Measurements from ENCODE around the gene CTF1. TPM values are rescaled to one million over a fixed set of nuclear protein-coding genes. Genes with fewer than 3 reads are reported as not detected.

The CTF1 gene
- total RNA-seq, 1 experiment from 2014 or later, result 11.6 TPM

DNA sequence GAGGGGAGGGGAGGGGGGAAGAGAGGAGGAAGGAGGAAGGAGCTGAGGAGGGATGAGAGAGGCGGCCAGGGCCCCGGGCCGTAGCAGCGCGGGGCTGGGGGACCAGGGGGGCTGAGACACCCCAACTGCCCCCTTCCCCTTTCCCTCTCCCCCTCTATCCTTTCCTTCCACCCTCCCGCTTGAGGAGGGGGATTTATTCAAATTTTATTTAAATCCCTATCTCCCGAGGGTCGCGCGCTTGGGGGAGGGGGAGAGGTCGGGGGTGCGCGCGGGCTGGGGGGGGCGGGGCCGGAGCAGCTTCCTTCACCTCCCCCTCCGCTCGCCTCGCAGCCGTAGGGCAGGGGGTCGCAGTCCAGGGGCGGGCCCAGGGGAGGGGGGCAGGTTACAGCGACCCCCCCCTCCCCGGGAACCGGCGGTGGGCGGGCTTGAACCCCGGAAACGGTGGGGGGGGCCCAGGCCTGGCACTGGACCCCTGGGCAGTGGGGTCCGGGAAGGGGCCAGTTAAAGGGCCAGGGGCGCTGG, 27.2 kb downstream of the CTF1 start, which contains the start of gene FBXL19:
FBXL19 (plus strand) TSS at position 19 of the 522 bp plus-strand sequence. CDS start 2,183 bp downstream, outside the sequence.
- ChIA-PET CTCF (interaction anchor here (0.6 to 1.0 kb wide), 8 partner anchors 18 to 946 kb away, joined by 3 to 8 read pairs (median 4); no protein-coding TSS in a partner anchor), POLR2A (ENCODE audit: unreplicated experiment) (interaction anchor here (0.6 kb wide), 5 partner anchors 7 to 961 kb away, joined by 3 to 6 read pairs (median 4); no protein-coding TSS in a partner anchor)
- H2AFZ ChIP-seq, result peak within 1 kb of the TSS; percentile 77
- H3K4me1 ChIP-seq (replicated peaks; ENCODE audit: insufficient read depth), result no peaks in the 10 kb centered on the region; the same call in 1 of the 2 replicates
- H3K4me2 ChIP-seq, result peak within 1 kb of the TSS; percentile 93
- H3F3A ChIP-seq (ENCODE audit: insufficient read depth, low read depth), result peaks cover 16% of the 10 kb centered on the region; the same call in 1 of the 2 replicates
- peaks cover 5% of the 10 kb centered on the region; the same call in 1 of the 2 replicates for H3K9me3 ChIP-seq (ENCODE audit: insufficient read depth, low read depth)
- H3K79me2 ChIP-seq (ENCODE audit: low read depth), result peaks cover 16% of the 10 kb centered on the region
- H4K20me1 ChIP-seq (ENCODE audit: insufficient read depth), result peaks cover 11% of the 10 kb centered on the region
- no peaks in the 10 kb centered on the region for H3K27me3 ChIP-seq (ENCODE audit: insufficient read depth, low read depth)
- BruUV-seq (replicated peaks), result no TSS peak
- DNase-seq, result no peak
- peak within 1 kb of the TSS; percentile 90 for H3K27ac ChIP-seq
- no peak for TF ChIP-seq EZH2 (IDR thresholded peaks at IDR 0.05; ENCODE audit: low read depth)
- TF ChIP-seq, protein P1, sequence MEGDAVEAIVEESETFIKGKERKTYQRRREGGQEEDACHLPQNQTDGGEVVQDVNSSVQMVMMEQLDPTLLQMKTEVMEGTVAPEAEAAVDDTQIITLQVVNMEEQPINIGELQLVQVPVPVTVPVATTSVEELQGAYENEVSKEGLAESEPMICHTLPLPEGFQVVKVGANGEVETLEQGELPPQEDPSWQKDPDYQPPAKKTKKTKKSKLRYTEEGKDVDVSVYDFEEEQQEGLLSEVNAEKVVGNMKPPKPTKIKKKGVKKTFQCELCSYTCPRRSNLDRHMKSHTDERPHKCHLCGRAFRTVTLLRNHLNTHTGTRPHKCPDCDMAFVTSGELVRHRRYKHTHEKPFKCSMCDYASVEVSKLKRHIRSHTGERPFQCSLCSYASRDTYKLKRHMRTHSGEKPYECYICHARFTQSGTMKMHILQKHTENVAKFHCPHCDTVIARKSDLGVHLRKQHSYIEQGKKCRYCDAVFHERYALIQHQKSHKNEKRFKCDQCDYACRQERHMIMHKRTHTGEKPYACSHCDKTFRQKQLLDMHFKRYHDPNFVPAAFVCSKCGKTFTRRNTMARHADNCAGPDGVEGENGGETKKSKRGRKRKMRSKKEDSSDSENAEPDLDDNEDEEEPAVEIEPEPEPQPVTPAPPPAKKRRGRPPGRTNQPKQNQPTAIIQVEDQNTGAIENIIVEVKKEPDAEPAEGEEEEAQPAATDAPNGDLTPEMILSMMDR (conservative IDR thresholded peaks at IDR 0.05), result no peak
- H3K4me3 ChIP-seq, result peak within 1 kb of the TSS; percentile 83
- H3K36me3 ChIP-seq (ENCODE audit: low read depth), result peaks cover 11% of the 10 kb centered on the region; the same call in 1 of the 2 replicates
- H3K9me2 ChIP-seq (ENCODE audit: insufficient read depth), result no peaks in the 10 kb centered on the region
- intact Hi-C loops (cut with micrococcal nuclease; ENCODE audit: unreplicated experiment), result loop anchor here (1.0 to 2.0 kb wide), 5 partner anchors 27 to 265 kb away; partner anchors contain the start of genes FBRS, PHKG2 and SETD1A

DNA sequence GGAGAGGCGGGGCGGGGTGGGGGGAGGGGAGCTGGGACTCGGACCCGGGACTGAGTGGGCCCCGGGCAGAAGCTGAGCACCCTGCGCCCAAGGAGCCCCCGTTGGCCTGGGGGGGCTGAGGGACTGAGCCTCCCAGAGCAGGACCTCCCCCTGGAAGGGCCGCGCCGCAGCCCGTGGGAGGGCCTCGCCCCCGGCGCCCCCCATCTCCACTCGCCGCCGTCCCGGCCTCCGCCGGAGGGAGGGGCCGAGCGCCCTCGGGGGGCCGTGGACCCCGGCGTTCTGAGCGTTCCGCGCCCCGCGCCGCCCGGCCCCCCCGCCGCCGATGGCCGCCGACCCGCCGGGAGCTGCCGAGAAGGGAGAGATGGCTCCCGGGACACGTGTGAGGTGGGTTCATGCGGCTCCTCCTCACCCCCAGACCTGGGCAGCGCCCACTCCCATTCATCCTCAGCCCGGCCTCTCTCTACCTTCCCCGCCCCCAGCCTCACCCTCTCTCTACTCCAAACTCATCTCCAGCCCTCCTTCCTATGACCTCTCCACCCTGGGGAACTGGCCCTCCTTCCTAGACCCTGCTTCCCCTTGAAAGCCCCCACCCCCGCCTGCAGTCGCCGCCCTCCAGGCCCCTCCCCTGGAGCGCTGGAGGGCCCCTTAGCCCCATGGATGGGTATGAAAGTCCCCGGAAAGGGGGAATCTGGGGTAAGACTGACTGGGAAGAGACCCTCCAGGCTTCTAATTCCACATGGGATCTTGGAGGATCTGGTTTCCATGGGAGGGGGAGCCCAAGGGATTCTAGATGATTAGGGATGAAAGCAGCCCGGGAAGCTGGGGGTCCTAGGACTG, 27.9 kb downstream of the CTF1 start:
- peaks cover 16% of the 10 kb centered on the region for H3K79me2 ChIP-seq (ENCODE audit: low read depth)
- ChIA-PET POLR2A (ENCODE audit: unreplicated experiment) (interaction anchor here (0.6 kb wide), 5 partner anchors 7 to 961 kb away, joined by 3 to 6 read pairs (median 4); no protein-coding TSS in a partner anchor), CTCF (interaction anchor here (0.6 kb wide), 5 partner anchors 26 to 945 kb away, joined by 3 to 8 read pairs (median 3); no protein-coding TSS in a partner anchor)
- intact Hi-C loops (cut with micrococcal nuclease; ENCODE audit: unreplicated experiment), result no loop called here
- H3K27me3 ChIP-seq (ENCODE audit: insufficient read depth, low read depth), result no peaks in the 10 kb centered on the region
- no peak for TF ChIP-seq EZH2 (IDR thresholded peaks at IDR 0.05; ENCODE audit: low read depth)
- TF ChIP-seq, protein P1 (conservative IDR thresholded peaks at IDR 0.05), result no peak
- no TSS peak for BruUV-seq (replicated peaks)
- peaks cover 11% of the 10 kb centered on the region; the same call in 1 of the 2 replicates for H3K36me3 ChIP-seq (ENCODE audit: low read depth)
- no peaks in the 10 kb centered on the region; the same call in 1 of the 2 replicates for H3K4me1 ChIP-seq (replicated peaks; ENCODE audit: insufficient read depth)
- peaks cover 5% of the 10 kb centered on the region; the same call in 1 of the 2 replicates for H3K9me3 ChIP-seq (ENCODE audit: insufficient read depth, low read depth)
- 0 out of 2 replicates have a peak overlapping the region, but pooled peaks have one; percentile 40 for H2AFZ ChIP-seq
- peaks cover 11% of the 10 kb centered on the region for H4K20me1 ChIP-seq (ENCODE audit: insufficient read depth)
- H3K27ac ChIP-seq, result no peak overlapping the region
- H3K4me3 ChIP-seq, result peak overlapping the region; percentile 83
- peaks cover 16% of the 10 kb centered on the region; the same call in 1 of the 2 replicates for H3F3A ChIP-seq (ENCODE audit: insufficient read depth, low read depth)
- no peak for DNase-seq
- no peaks in the 10 kb centered on the region for H3K9me2 ChIP-seq (ENCODE audit: insufficient read depth)
- H3K4me2 ChIP-seq, result peak overlapping the region; percentile 93
